Esophagus squamous epithelium (tissue), 4 donors: ENCODE measurements around the gene ERO1B.
"Not testable (repeated sequence)": the region's sequence is repeated elsewhere in the genome, so short reads cannot be mapped to it uniquely, and the experiment has no call there.

ENCODE experiments used
- POLR2A ChIP-seq, 4 donors: fragments of 450-650 bp; IDR thresholded peaks; one replicate each; pipeline ENCODE4 v1.6.1; 2017; ENCODE audit warnings: antibody characterized with exemption in 4 of 4, mild to moderate bottlenecking in 4 of 4, moderate library complexity in 3 of 4
- TF ChIP-seq, protein P1 (sequence below), 6 experiments: fragments of 450-650 bp in 4 of 6; fragments of 200-600 bp in 2 of 6; sonication (generic) in 2 of 6; IDR thresholded peaks; one replicate each; pipeline ENCODE4 v1.5.1; 2016 to 2019; ENCODE audit warnings: antibody characterized with exemption in 6 of 6, mild to moderate bottlenecking in 4 of 6, moderate library complexity in 4 of 6

DNA sequence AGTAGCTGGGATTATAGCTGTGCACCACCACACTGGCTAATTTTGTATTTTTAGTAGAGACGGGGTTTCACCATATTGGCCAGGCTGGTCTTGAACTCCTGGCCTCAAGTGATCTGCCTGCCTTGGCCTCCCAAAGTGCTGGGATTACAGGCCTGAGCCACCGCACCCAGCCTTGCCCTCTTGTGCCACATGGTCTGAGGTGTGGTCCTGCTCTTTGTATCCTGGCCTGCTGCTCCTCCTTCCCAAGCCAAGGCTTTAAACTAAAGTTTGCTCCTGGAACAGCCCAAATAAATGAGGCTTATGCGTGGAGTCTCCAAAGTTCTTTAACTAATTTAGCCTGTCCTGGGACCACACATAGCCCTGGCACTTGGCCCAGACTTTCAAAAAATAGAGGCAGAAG, 49.7 kb upstream of the ERO1B start:
- TF ChIP-seq, protein P1, sequence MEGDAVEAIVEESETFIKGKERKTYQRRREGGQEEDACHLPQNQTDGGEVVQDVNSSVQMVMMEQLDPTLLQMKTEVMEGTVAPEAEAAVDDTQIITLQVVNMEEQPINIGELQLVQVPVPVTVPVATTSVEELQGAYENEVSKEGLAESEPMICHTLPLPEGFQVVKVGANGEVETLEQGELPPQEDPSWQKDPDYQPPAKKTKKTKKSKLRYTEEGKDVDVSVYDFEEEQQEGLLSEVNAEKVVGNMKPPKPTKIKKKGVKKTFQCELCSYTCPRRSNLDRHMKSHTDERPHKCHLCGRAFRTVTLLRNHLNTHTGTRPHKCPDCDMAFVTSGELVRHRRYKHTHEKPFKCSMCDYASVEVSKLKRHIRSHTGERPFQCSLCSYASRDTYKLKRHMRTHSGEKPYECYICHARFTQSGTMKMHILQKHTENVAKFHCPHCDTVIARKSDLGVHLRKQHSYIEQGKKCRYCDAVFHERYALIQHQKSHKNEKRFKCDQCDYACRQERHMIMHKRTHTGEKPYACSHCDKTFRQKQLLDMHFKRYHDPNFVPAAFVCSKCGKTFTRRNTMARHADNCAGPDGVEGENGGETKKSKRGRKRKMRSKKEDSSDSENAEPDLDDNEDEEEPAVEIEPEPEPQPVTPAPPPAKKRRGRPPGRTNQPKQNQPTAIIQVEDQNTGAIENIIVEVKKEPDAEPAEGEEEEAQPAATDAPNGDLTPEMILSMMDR (IDR thresholded peaks at IDR 0.05): not testable (repeated sequence)
- TF ChIP-seq POLR2A (IDR thresholded peaks at IDR 0.05): not testable (repeated sequence)
